Osteoblast (primary cell): ENCODE data around the gene RALGPS1. TPM values are rescaled to one million over a fixed set of nuclear protein-coding genes. Genes with fewer than 3 reads are reported as not detected.

Experiments
- DNase-seq: peaks from one replicate; pipeline ENCODE4 v3.0.0; 2011; ENCODE audit warnings: low spot score, mixed read lengths; ENCODE audit not compliant: insufficient read length; ENCODE audit errors: missing footprints
- H2AFZ ChIP-seq: 2 replicates; pipeline ENCODE4 v1.6.0; 2011; ENCODE audit warnings: mild to moderate bottlenecking, low read length
- H3K27ac ChIP-seq: 2 replicates; pipeline ENCODE4 v1.5.1; 2011; ENCODE audit warnings: mild to moderate bottlenecking, low read depth, low read length, moderate library complexity
- H3K27me3 ChIP-seq: 2 replicates; pipeline ENCODE4 v1.6.0; 2012; ENCODE audit warnings: mild to moderate bottlenecking, control low read depth, inconsistent platforms, low read length, moderate library complexity; ENCODE audit not compliant: insufficient read depth
- H3K36me3 ChIP-seq: 2 replicates; pipeline ENCODE4 v1.5.1; 2011; ENCODE audit warnings: mild to moderate bottlenecking, low read length, control low read depth, moderate library complexity; ENCODE audit not compliant: insufficient read depth
- H3K4me1 ChIP-seq: 2 replicates; pipeline ENCODE4 v1.5.1; 2011; ENCODE audit warnings: mild to moderate bottlenecking, low read length, control low read depth, moderate library complexity; ENCODE audit not compliant: insufficient read depth
- H3K4me2 ChIP-seq: 2 replicates; pipeline ENCODE4 v1.6.0; 2011; ENCODE audit warnings: mild to moderate bottlenecking, low read length; ENCODE audit not compliant: insufficient read depth
- H3K4me3 ChIP-seq: fragments of 200-600 bp; sonication (generic); 3 replicates; pipeline ENCODE4 v1.5.1; 2012; ENCODE audit warnings: mild to moderate bottlenecking, low read length, inconsistent platforms; ENCODE audit not compliant: insufficient read depth
- H3K79me2 ChIP-seq: 2 replicates; pipeline ENCODE4 v1.6.0; 2012; ENCODE audit warnings: mild to moderate bottlenecking, low read length, control low read depth, inconsistent platforms; ENCODE audit not compliant: insufficient read depth
- H3K9me3 ChIP-seq: 2 replicates; pipeline ENCODE4 v1.5.1; 2011; ENCODE audit warnings: low read depth, low read length, control low read depth
- H4K20me1 ChIP-seq: 2 replicates; pipeline ENCODE4 v1.6.0; 2012; ENCODE audit warnings: mild to moderate bottlenecking, low read length, control low read depth; ENCODE audit not compliant: insufficient read depth
- total RNA-seq: library from RNA; depleted of rRNA; stranded (reverse); fragments of >200 nt; gene quantifications from 2 replicates; pipeline ENCODE4 v1.2.3, GENCODE V29; 2012
- TF ChIP-seq, protein P1 (sequence below): IDR thresholded peaks from 2 replicates; pipeline ENCODE4 v1.5.1; 2011; ENCODE audit warnings: mild to moderate bottlenecking, low read depth, low read length, moderate library complexity; ENCODE audit errors: extremely low read depth

The RALGPS1 gene
- total RNA-seq, 1 donor: 5.1 TPM

DNA sequence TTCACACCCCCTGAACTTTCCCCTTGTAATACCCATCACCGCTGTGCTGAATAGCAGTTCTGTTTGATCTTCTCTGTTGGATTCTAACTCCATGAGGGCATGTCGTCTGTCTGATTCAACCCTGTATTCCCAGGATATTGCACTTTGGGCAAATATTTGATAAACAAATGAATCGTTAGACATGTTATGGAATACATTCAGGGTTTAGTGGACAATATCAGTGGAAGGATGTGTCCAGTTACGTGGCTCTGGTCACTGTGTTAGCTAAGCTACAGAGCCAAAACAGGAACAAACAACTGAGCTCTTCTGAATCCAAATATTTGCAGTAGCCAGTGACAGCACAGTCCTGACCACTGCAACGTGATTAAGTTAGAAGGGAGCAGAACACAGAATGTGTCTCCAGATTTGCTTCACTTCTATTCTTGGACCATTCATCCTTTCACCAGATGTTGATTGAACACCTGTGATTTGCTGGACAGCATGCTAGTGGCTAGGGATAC, 194.7 kb downstream of the RALGPS1 start:
- Histone ChIP-seq H3K79me2 (no peaks in the 10 kb centered on the region), H3K27me3 (no peaks in the 10 kb centered on the region), H3K9me3 (no peaks in the 10 kb centered on the region), H3K27ac (no peak overlapping the region), H4K20me1 (peaks cover 16% of the 10 kb centered on the region), H3K4me1 (no peaks in the 10 kb centered on the region), H3K4me3 (no peak overlapping the region), H3K36me3 (no peaks in the 10 kb centered on the region), H3K4me2 (no peak overlapping the region), H2AFZ (no peak overlapping the region)
- no peak for DNase-seq
- TF ChIP-seq, protein P1, sequence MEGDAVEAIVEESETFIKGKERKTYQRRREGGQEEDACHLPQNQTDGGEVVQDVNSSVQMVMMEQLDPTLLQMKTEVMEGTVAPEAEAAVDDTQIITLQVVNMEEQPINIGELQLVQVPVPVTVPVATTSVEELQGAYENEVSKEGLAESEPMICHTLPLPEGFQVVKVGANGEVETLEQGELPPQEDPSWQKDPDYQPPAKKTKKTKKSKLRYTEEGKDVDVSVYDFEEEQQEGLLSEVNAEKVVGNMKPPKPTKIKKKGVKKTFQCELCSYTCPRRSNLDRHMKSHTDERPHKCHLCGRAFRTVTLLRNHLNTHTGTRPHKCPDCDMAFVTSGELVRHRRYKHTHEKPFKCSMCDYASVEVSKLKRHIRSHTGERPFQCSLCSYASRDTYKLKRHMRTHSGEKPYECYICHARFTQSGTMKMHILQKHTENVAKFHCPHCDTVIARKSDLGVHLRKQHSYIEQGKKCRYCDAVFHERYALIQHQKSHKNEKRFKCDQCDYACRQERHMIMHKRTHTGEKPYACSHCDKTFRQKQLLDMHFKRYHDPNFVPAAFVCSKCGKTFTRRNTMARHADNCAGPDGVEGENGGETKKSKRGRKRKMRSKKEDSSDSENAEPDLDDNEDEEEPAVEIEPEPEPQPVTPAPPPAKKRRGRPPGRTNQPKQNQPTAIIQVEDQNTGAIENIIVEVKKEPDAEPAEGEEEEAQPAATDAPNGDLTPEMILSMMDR: no peak

DNA sequence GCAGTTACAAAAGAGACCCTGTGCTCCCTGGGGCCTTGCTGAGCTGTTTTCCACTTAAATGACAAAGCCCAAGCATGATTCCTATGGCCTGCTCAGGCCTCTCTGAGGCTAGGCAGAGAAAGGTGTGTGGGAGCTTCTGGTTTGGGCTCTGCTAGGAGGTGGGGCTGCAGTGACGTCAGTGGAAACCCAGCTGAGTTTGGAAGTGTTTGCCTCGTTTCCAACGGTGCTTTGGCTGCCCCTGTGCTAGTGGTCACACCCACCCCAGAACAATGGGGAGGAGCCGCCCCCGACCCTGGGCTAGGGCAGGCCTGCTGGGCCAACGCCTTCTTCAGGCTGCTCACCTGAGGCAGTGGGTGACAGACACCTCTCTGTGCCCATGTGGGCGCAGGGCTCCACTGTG, 197.5 kb downstream of the RALGPS1 start:
- H3K27ac ChIP-seq: no peak overlapping the region
- H3K79me2 ChIP-seq: no peaks in the 10 kb centered on the region
- no peaks in the 10 kb centered on the region for H3K27me3 ChIP-seq
- H2AFZ ChIP-seq: no peak overlapping the region
- TF ChIP-seq, protein P1: no peak
- no peak for DNase-seq
- H3K4me3 ChIP-seq: no peak overlapping the region
- H3K9me3 ChIP-seq: no peaks in the 10 kb centered on the region
- peaks cover 16% of the 10 kb centered on the region for H4K20me1 ChIP-seq
- no peak overlapping the region for H3K4me2 ChIP-seq
- H3K36me3 ChIP-seq: no peaks in the 10 kb centered on the region
- peaks cover 3% of the 10 kb centered on the region for H3K4me1 ChIP-seq

DNA sequence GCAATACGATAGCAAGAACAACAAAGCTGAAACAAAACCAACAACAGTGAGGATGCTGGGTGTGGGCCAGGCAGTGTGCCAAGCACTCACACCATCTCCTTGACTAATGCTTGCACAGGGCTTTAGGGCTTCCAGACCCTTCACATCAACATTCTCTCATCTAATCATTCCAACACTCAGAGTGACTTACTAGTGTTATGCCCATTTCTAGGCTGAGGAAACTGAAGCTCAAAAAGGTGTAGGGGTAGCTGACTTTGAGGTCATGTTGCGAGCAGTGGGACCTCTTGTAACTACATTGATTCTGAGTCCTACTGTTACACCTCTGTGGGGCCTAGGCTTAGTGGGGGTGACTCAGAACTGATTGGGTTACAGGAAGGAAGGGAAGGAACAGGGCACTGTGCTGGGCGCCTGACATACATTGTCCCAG, 198.2 kb downstream of the RALGPS1 start:
- Histone ChIP-seq H2AFZ (no peak overlapping the region), H3K4me3 (no peak overlapping the region), H3K27ac (no peak overlapping the region), H3K27me3 (no peaks in the 10 kb centered on the region), H3K9me3 (no peaks in the 10 kb centered on the region), H3K4me2 (no peak overlapping the region), H3K4me1 (peaks cover 3% of the 10 kb centered on the region), H3K36me3 (no peaks in the 10 kb centered on the region), H3K79me2 (no peaks in the 10 kb centered on the region), H4K20me1 (peaks cover 16% of the 10 kb centered on the region)
- TF ChIP-seq, protein P1: no peak
- DNase-seq: no peak

DNA sequence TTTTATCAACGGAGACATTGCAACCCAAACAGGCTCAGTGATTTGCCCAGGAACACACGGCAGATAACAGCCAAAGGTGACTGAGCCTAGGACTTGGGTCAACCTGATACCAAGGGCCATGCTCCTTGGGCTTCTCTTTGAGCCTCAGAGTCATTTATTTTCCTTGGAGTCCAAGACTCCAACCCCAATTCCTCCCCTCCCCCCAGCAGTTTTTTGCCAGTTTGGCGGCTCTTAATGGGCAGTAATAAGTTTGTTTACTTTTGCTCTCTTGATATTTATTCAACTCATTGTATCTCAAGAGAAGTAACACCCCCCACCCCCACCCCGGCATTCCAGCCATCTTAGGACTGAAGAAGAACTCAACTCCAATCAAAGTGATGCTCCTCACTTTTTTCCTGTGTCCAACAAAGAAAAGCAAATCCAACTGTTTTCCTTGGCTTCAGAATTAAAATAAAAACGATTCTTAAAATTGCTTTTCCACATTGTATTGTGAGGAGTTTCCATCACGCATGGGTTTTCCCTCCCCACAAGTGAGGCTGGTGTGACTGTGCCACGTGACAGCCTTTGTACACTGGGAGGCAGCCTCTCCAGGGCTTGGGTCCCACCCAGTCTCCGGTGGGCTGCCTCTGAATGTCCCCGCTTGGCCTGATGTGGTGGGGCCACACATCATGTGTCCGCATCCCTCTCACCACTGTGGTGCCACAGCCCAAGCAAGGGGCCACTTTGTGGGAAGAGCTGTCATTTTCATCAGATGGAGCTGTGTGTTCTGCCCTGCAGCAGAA, 198.8 kb downstream of the RALGPS1 start:
- Histone ChIP-seq H3K79me2 (no peaks in the 10 kb centered on the region), H3K4me1 (peaks cover 3% of the 10 kb centered on the region), H4K20me1 (peaks cover 19% of the 10 kb centered on the region), H3K4me3 (no peak overlapping the region), H3K36me3 (no peaks in the 10 kb centered on the region), H3K27me3 (no peaks in the 10 kb centered on the region), H3K27ac (no peak overlapping the region), H3K9me3 (no peaks in the 10 kb centered on the region), H3K4me2 (no peak overlapping the region), H2AFZ (no peak overlapping the region)
- DNase-seq: no peak
- TF ChIP-seq, protein P1: no peak
